Muscle of leg (tissue), 16 donors: ENCODE results near the gene UBA7. TPM values are rescaled to one million over a fixed set of nuclear protein-coding genes. Genes with fewer than 3 reads are reported as not detected.

Experiments
- DNase-seq: peaks from one replicate; pipeline ENCODE4 v3.0.0; 2013
- H3K27ac ChIP-seq: one replicate; pipeline ENCODE4 v1.5.1; 2013; ENCODE audit warnings: mild to moderate bottlenecking, low read length, control low read depth
- H3K27me3 ChIP-seq: one replicate; pipeline ENCODE4 v1.6.1; 2013; ENCODE audit warnings: low read length; ENCODE audit not compliant: control insufficient read depth, insufficient read depth
- H3K36me3 ChIP-seq: one replicate; pipeline ENCODE4 v1.6.1; 2013; ENCODE audit warnings: low read length; ENCODE audit not compliant: control insufficient read depth, insufficient read depth
- H3K4me1 ChIP-seq: one replicate; pipeline ENCODE4 v1.6.1; 2013; ENCODE audit warnings: low read length; ENCODE audit not compliant: control insufficient read depth, insufficient read depth
- H3K4me3 ChIP-seq: one replicate; pipeline ENCODE4 v1.5.1; 2013; ENCODE audit warnings: low read length, control low read depth
- H3K9me3 ChIP-seq: replicated peaks from 2 replicates; pipeline ENCODE4 v1.6.1; 2013; ENCODE audit warnings: low read depth, low read length; ENCODE audit not compliant: control insufficient read depth
- WGBS: methylation state at CpG from one replicate; pipeline ENCODE4 v1.1.5; 2013; ENCODE audit warnings: missing lambda C conversion rate; ENCODE audit not compliant: insufficient coverage; 5-methylcytosine and 5-hydroxymethylcytosine counted together
- long read RNA-seq, 11 donors: transcript quantifications; one replicate each; lab custom pipeline, GENCODE V29; 2026
- polyA plus RNA-seq, 8 donors: library from polyadenylated mRNA; unstranded; fragments of 120-200 nt; gene quantifications; one replicate each; pipeline versions ENCODE4 v1.2.1 to v1.2.3, GENCODE V29; 2013; ENCODE audit warnings: inconsistent platforms in 1 of 8, low replicate concordance in 1 of 8; ENCODE audit not compliant: insufficient read length in 8 of 8, insufficient read depth in 1 of 8
- total RNA-seq: library from RNA; stranded (reverse); fragments of 120-200 nt; gene quantifications from one replicate; pipeline ENCODE4 v1.2.4, GENCODE V29; 2013

UBA7 gene
- total RNA-seq (23.3 TPM), polyA plus RNA-seq (10 to 100 TPM; 19.8 to 31.6 (median 23.6) TPM)
- long read RNA-seq, donor 1, partial matches to known transcripts: 5 of 5 reads
- long read RNA-seq, donor 1, other reads (novel, unspliced or antisense): 0 of 5 reads
- long read RNA-seq, donor 2: 0 reads
- long read RNA-seq, donor 3, partial matches to known transcripts: 9 of 9 reads
- long read RNA-seq, donor 3, other reads (novel, unspliced or antisense): 0 of 9 reads
- long read RNA-seq, donor 4, partial matches to known transcripts: 0 of 2 reads
- long read RNA-seq, donor 4, other reads (novel, unspliced or antisense): 0 of 2 reads
- long read RNA-seq, donor 5, partial matches to known transcripts: 11 of 15 reads
- long read RNA-seq, donor 5, other reads (novel, unspliced or antisense): 0 of 15 reads
- long read RNA-seq, donor 6, partial matches to known transcripts: 7 of 10 reads
- long read RNA-seq, donor 6, other reads (novel, unspliced or antisense): 0 of 10 reads
- long read RNA-seq, donor 7, partial matches to known transcripts: 7 of 10 reads
- long read RNA-seq, donor 7, other reads (novel, unspliced or antisense): 0 of 10 reads
- long read RNA-seq, donor 8, partial matches to known transcripts: 6 of 7 reads
- long read RNA-seq, donor 8, other reads (novel, unspliced or antisense): 0 of 7 reads
- long read RNA-seq, donor 9, partial matches to known transcripts: 7 of 10 reads
- long read RNA-seq, donor 9, other reads (novel, unspliced or antisense): 0 of 10 reads
- long read RNA-seq, donor 10, partial matches to known transcripts: 6 of 10 reads
- long read RNA-seq, donor 10, other reads (novel, unspliced or antisense): 0 of 10 reads
- long read RNA-seq, donor 11, partial matches to known transcripts: 8 of 9 reads
- long read RNA-seq, donor 11, other reads (novel, unspliced or antisense): 0 of 9 reads

DNA sequence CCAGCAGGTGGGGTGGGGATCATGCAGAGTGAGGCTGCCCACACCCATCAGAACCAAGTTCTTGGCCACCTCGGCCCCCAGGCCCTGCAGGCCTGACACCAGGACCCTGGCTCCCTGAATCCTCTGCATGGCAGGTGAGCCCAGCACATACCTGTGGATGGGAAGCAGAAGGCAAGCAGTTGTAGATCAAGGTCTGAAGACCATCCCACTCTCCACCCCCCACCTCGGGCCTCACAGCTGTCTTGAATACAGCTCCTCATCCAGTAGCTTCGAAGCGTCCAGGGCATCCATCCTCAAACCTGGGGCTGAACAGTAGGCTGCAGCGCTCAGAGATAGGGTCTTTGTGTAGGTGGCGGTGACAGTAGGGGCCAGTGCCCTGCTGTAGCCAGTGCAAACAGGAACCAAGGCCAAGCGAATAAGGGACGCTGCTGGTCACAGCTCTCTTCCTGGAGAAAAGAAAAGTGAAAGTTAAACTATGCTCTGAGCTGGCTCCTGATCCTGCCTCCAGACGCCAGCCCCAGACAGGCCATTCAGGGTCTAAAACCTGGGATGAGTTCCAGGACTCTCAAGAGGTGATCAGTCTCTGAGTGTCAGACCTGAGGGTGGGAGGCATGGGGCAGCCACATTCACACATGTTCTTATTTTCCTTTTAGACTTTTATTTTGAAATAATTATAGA lies at the start of gene UBA7:
Gene UBA7, minus strand, starts transcription at position 457 of the 678 bp plus-strand sequence. Its CDS starts 166 bp downstream, at position 291.
- Histone ChIP-seq H3K27me3 (no peaks in the 10 kb centered on the region), H3K36me3 (peaks cover 39% of the 10 kb centered on the region), H3K9me3 (no peaks in the 10 kb centered on the region), H3K27ac (peak within 1 kb of the TSS; percentile 85), H3K4me1 (peaks cover 16% of the 10 kb centered on the region), H3K4me3 (peak within 1 kb of the TSS; percentile 49)
- peak; percentile 86 for DNase-seq
- WGBS: 20% methylated on average over 1 of the region's 9 CpGs

DNA sequence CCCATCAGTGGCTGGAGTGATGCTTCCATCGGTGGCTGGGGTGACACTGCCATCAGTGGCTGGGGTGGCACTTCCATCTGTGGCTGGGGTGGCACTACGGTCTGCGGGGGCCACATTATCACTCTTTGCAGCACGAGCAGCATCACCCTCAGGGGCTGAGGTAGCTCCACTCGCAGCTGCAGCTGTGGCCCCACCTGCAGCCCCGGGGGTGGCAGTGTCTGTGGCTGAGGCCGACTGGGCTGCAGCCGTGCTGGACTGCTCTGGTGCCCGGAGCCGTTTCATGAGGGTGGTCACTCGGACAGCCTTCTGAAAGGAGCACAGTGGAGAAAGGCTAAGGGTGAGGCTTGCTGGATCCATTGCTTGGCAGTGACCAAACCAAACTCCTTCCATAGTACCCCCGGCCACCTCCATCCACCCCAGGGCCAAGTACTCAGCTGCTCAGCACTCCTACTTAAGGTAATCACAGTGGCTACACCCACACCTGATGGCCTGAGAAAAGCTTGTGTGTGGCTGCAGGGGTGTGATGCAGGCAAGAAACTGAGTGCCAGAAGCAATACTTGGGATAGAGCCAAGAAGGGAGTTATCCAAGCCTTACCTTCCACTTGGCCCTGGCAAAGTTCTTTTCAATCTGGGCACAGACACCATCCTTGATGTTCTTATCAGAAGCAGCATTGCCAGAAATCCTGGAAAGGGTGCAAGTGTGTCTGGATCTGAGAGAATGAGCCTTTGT lies 46.0 kb upstream of the UBA7 start:
- Histone ChIP-seq H3K36me3 (no peaks in the 10 kb centered on the region), H3K27ac (no peak overlapping the region), H3K4me3 (no peak overlapping the region), H3K9me3 (no peaks in the 10 kb centered on the region), H3K27me3 (peaks cover 11% of the 10 kb centered on the region), H3K4me1 (peaks cover 13% of the 10 kb centered on the region)
- no peak for DNase-seq
- 91% methylated on average over 6 of the region's 12 CpGs for WGBS

- H3K9me3 ChIP-seq: no peaks in the 10 kb centered on the region
- H3K27ac ChIP-seq: peak within 1 kb of the TSS; percentile 83
- no peaks in the 10 kb centered on the region for H3K27me3 ChIP-seq
- H3K36me3 ChIP-seq: no peaks in the 10 kb centered on the region
- peaks cover 13% of the 10 kb centered on the region for H3K4me1 ChIP-seq
- WGBS: 2% methylated on average over 50 of the region's 52 CpGs
- H3K4me3 ChIP-seq: peak within 1 kb of the TSS; percentile 91
- peak; percentile 97 for DNase-seq
These were observed 42.6 kb upstream of the UBA7 start, which contains the start of gene TRAIP for GRCh38 chr3:49856181-49857005. Gene TRAIP, minus strand, starts transcription at chr3:49856564. Its CDS starts 111 bp downstream, at chr3:49856453.

- DNase-seq: no peak
- Histone ChIP-seq H3K4me3 (peak overlapping the region; percentile 91), H3K36me3 (no peaks in the 10 kb centered on the region), H3K27me3 (no peaks in the 10 kb centered on the region), H3K9me3 (no peaks in the 10 kb centered on the region), H3K4me1 (peaks cover 13% of the 10 kb centered on the region), H3K27ac (no peak overlapping the region)
- no CpG with 5 or more reads among the region's 5 CpGs for WGBS
These were observed 41.9 kb upstream of the UBA7 start for GRCh38 chr3:49855662-49856061.

GRCh38 chr3:49845694-49846093 lies 31.9 kb upstream of the UBA7 start:
- no peak for DNase-seq
- 57% methylated on average over 1 of the region's 3 CpGs for WGBS
- no peak overlapping the region for H3K27ac ChIP-seq

GRCh38 chr3:49844464-49845183 lies 30.9 kb upstream of the UBA7 start:
- H3K4me1 ChIP-seq: peaks cover 21% of the 10 kb centered on the region
- 76% methylated on average over 3 of the region's 5 CpGs for WGBS
- H3K36me3 ChIP-seq: peaks cover 29% of the 10 kb centered on the region
- no peak overlapping the region for H3K27ac ChIP-seq
- H3K27me3 ChIP-seq: no peaks in the 10 kb centered on the region
- no peaks in the 10 kb centered on the region for H3K9me3 ChIP-seq
- no peak for DNase-seq
- H3K4me3 ChIP-seq: no peak overlapping the region

More at GRCh38 chr3:49845694-49846093, 31.9 kb upstream of the UBA7 start:
- H3K36me3 ChIP-seq: peaks cover 29% of the 10 kb centered on the region
- no peaks in the 10 kb centered on the region for H3K27me3 ChIP-seq
- no peaks in the 10 kb centered on the region for H3K9me3 ChIP-seq
- H3K4me3 ChIP-seq: no peak overlapping the region
- peaks cover 10% of the 10 kb centered on the region for H3K4me1 ChIP-seq

DNA sequence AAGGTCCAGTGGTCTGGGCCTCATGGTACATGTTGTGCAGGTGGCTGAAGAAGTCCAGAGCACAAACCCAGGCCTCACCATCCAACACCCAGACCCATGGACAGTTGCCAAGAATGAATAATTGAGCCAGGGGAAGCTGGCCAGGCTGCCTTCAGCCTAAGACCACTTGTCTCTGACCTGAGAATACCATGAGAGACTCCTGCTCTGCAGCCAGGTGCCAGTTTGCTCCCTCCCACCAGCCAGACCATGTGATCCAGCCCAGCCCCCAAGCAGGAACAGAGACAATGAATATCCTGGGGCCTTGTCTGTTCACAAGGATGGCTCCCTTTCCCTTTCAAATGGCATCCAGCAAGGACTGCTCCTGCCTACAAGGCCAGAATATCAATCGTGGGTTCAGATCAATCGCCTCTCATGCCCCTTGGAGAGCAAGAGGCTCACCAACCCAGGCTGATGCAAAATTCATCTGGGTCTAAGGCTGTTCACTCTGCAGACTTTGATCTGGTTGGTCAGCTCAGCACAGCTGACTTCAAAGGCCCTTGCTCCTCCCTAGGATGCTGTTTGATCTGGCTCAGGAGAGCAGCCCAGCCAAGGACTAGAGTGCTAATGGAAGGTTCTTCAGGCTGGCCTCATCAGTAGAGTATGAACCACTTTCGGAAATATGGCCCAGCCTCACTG lies 29.2 kb upstream of the UBA7 start:
- 77% methylated on average over 2 of the region's 3 CpGs for WGBS
- H3K36me3 ChIP-seq: peaks cover 29% of the 10 kb centered on the region

GRCh38 chr3:49841806-49842205 lies 28.1 kb upstream of the UBA7 start:
- no peak overlapping the region for H3K27ac ChIP-seq
- H3K4me1 ChIP-seq: peaks cover 27% of the 10 kb centered on the region
- 81% methylated on average over 2 of the region's 7 CpGs for WGBS
- DNase-seq: no peak
- H3K4me3 ChIP-seq: no peak overlapping the region
- peaks cover 30% of the 10 kb centered on the region for H3K36me3 ChIP-seq
- H3K9me3 ChIP-seq: no peaks in the 10 kb centered on the region
- H3K27me3 ChIP-seq: no peaks in the 10 kb centered on the region

More for the DNA sequence above, 29.2 kb upstream of the UBA7 start:
- H3K9me3 ChIP-seq: no peaks in the 10 kb centered on the region
- no peaks in the 10 kb centered on the region for H3K27me3 ChIP-seq
- no peak overlapping the region for H3K4me3 ChIP-seq
- peaks cover 27% of the 10 kb centered on the region for H3K4me1 ChIP-seq
- DNase-seq: no peak
- no peak overlapping the region for H3K27ac ChIP-seq
